Measurements from ENCODE around the gene DIDO1.
"Not testable (repeated sequence)": the region's sequence is repeated elsewhere in the genome, so short reads cannot be mapped to it uniquely, and the experiment has no call there.

The DIDO1 gene

DNA sequence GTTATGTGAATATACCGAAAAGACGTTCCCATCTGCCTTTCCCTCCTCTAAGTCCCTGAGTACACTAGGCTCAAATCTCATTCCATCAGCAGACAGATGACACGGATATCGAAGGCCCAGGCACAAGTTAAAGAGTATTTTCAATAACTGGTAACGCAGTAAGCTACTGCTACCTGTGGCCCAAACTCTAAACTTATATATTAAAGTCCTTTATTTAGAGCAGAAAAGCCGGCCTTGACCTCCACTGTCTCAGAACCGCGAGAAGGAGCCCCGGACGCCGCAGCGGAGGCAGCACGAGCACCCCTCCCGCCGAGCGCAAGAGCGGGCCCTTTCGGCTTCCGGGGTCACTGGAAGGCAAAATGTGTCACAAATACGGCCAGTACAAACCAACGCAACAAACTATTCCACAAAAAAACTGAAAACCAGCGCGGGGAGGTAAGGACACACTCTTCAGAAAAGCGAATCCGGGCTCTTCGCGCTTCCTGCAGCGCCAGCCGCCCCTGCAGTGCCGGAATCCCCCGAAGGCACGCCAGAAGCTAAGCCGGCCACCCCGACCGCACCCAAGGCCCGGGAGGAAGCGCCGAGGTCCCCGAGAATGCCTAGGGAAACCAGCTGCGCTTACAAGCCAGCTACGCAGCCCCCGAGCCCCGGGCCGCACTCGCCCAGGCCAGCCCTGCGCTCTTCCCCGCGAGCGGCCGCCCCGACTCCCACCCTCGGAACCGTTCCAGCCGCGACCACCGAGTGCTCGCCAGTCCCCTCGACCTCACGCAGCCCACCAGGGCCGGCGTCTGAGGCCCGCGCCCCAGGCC lies 681 bp downstream of the DIDO1 start:
- no peak for DNase-seq

DNA sequence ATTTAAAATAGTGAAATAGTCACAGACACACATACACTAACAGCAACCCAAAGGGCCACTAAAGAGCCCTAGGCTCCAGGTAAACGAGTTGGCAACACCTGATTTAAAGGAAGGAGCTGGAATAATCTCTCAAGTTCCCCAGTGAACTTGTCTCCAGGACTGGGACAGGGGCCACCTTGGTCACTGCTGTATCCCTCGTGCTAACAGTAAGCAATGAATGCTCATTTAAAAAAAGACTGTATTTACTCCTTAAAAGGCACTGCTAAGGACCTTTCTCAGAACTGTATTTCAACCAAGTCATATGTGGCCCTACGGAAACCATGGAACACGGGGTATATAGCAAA lies 1.3 kb downstream of the DIDO1 start:
- DNase-seq = no peak

DNA sequence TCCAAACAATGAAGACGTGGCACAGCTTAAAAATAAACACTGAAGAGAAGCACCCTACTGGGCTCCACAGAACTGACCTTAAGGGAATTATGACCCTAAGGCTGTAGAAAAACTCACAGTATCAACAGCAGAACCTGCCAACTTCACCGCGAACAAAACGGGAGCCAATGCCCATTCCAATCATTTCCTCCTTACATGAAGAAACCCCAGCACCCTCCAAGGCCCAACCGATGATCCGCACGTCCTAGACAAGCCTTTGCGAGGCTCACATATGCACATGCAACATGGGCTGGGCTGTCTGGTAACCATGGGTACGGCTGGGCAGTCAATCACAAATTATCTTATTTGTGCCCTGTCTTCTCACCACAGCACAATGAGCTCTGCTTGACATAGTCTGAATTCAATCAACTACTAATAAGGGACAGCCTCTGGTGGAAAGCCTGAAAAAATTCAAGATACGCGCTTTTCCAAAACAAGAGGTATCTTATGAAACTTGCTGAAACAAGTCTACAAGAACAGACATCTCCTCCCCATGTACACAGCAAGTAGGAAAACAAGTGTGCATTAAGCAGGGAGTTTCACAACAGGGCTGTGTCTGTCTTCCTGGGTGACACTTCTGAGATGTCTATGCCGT lies 1.7 kb downstream of the DIDO1 start:
- no peak for DNase-seq

DNA sequence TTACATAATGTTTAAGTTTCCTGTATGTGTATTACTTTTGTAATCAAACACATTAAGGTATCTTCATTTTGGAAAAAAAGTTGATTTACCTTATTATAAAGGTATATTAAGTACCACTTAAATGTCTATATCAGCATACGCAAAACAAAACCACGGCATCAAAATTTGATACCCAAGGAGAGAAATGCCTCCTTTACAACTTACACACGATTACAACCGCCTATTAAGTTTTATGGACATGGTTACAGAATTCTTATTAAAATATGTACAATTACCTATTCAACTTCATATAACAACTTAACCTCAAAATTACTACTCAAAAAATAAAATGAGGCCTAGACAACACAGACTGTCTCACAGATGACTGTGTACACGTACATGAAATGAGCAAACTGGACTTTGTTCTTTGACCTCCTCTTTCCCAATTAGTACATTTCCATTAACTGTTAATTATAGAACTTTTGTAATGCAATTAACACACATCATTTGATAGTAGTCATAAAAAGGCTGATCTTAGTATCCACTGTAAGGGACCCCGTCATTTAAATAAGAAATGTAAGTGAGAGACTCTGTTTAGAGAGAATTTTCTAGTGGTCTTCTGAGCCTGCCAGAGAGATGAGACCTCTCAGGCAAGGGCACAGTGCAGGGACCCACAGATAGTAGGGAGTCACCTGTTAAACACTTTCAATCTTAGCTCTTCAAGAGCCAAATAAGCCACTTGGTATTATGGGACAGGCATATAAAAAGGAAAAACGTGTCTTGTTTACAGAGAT lies 2.5 kb downstream of the DIDO1 start:
- DNase-seq = no peak

DNA sequence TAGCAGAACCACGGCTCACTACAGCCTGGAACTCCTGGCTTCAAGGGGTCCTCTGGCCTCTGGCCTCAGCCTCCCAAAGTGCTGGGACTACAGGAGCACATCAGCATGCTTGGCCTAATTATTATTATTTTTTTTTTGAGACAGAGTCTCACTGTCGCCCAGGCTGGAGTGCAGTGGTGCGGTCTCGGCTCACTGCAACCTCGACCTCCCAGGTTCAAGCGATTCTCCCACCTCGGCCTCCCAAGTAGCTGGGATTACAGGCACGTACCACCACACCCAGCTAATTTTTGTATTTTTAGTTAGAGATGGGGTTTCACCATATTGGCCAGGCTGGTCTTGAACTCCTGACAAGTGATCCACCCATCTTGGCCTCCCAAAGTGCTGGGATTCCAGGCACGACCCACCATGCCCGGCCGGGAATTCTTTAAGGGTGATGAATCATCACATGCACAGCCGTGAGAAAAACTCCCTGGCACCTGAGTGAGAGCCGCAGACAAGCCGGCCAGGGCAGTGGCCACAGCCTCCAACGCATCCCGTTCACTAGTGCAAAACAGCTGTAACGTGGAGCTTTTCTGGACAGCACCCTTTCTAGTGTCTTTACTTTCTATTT lies 3.1 kb downstream of the DIDO1 start:
- not testable (repeated sequence) for DNase-seq

DNA sequence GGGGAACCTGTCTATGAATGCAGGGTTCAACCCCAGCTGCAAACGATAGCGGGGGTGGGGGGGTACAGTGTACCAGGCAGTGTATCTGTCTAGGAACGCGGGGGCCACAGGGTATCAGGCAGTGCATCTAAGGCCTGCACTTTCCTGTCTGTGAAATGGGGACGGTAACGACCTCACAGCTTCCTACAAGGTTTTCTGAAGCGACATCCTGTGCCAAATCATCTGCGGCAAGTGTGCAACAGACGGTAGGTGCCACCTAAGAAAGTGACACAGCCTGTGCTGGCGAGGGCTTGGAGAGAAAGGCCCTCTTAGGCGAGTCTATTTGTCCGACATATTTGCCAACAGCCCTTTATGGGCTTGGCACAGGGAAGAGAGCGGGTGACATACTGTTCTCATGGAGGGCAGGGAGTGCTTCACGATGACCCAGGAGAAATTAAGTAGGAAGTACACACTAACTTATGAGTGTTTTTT lies 3.8 kb downstream of the DIDO1 start:
- DNase-seq = no peak

DNA sequence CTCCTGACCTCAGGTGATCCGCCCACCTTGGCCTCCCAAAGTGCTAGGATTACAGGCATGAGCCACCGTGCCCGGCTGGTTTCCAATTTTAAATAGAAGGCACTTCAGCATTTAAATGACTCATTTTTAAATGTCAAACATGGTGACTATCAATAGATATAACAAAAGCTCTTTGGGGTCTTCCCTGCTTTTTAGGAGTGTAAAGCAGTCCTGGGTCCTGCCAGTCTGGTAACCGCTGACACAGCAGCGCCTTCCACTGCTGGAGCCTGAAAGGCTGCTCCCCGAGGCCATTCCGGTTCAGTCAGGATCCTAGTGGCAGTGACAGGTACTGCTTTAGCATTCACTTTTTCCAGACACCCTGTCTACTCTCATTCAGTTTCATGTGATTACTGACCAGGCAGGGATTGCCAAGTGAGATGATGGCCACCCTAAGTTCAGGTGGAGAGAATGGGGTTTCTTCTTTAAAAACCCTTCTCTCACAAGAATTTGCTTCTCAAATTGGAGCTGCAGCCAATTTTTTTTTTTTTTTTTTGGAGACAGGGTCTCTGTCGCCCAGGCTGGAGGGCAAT lies 5.1 kb downstream of the DIDO1 start:
- no peak for DNase-seq

DNA sequence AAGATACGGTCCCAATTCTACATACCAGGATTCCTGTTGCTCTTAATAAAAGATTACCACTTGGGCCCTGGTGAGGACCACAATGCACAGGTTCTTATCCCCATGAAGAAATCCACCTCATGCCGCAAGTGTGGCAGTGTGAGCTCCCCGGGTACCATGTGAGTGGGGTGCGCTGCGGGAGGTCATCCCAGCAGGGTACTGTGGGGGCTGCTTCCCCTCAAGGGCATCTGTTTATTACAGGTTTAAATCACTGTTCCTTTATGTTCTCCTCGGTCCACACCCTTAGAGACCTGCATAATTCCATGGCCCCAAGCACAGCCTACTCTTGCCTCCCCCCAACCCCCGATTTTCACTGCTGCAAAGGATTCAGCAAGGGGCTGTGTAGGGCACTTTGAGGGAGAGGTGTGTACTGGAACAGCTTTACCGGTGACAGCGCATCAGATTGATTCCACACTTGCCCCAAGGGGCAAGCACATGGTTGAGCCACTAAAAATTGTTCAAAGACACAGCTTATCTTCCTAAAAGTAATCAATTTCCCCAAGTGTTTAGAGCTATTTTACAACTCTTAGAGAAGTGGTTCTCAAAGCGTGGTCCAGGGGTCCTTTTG lies 6.2 kb downstream of the DIDO1 start:
- no peak for DNase-seq

DNA sequence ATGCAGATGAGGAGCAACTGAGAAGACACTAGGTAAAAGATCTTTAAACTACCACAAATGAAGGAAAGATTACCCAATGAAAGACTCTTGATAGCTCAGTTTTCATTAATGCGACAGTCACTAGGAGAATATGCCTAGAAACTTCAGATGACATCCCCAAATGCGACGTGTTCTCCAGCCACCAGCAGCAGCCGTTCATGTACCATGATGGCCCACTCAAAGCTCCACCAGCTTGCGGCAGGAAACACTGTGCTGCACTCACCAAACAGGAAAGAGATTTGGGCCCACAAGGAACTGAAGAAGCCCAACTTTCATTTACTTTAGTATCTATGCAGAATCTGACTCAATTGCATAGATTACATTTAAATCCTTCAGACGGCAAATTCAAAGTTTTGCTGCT lies 7.5 kb downstream of the DIDO1 start:
- DNase-seq = no peak

DNA sequence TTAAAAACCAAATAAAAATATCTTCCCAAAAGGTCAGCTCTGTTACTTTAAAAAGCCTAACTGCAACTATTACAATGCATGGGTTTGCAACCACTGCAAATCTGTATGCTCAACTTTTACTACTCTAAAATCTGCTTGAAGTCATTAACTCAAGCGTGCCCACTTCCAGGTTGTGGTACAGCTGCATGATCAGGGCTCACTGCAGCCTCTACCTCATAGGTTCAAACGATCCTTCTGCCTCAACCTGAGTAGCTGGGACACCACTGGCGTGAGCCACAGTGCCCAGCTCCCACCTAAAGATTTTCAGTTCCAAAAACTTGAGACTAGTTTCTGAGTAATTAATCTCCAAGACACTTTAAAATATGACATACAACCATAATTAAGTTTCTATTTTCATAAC lies 8.2 kb downstream of the DIDO1 start:
- no peak for DNase-seq

DNA sequence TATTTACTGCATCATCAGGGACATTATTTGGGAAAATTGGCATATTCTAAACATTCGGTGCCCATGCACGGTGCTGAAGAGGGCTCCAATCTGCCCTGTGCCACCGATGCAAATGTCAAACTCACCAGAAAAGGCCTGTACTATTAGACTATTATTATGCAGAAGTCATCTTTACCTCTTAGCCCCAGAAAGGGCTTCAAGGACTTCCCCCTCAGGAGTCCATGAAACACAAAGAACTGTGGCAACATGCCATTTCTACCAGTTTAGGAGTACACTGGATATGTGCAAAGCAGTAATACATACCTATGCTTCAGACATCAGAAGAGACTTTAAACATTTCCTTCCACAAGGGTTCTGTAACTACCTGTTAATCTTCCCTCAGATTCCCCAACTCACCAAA lies 8.6 kb downstream of the DIDO1 start:
- no peak for DNase-seq

DNA sequence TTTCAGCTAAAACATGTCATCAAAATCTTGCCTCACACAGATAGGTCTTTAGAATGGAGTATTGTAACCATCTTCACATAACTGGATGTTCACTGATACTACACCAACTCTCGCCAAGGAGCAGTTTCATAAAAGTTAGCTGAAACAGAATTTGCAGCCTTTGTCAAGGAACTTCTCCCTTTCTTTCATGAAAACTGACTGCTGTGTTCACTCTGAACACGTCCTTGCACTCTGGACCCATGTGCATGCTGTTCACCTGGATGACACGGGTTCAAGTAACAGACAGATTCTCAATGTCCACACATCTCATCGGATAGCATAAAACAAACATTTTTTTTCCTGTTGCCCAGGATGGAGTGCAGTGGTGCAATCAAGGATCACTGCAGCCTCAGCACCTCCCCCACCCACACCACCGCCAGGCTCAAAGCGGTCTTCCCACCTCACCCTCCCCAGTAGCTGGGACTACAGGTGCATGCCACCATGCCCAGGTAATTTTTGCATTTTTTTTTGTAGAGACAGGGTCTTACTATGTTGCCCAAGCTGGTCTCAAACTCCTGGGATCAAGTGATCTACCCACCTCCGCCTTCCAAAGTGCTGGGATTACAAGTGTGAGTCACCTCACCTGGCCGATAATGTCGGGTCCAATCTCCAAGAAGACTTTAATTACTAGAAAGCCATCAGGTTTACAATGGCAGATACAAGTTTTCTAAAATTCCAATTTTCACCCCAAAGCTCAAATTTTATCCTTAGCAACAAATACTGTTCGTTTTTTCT lies 9.4 kb downstream of the DIDO1 start:
- DNase-seq = no peak

DNA sequence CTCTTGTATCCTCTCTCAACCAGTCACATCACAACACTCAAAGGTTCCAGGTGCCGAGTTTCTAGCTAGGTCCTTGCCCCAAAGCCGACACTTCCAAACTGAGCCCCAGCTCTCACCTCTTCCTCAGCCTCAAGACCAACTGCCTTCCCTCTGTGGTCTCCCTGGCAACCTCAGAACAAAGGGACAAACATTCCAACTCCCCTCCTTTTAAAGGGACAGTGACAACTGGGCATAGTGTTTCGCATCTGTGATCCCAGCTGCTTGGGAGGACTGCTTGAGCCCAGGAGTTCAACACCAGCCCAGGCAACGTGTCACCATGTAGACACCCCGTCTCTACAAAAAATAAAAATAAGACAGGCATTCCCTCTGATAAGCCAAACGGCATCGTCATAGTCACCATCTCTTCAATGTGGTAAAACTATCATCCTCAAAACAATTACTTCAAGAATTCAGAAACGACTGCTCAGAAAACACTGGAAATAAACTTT lies 11.3 kb downstream of the DIDO1 start:
- DNase-seq = peak; percentile 62

DNA sequence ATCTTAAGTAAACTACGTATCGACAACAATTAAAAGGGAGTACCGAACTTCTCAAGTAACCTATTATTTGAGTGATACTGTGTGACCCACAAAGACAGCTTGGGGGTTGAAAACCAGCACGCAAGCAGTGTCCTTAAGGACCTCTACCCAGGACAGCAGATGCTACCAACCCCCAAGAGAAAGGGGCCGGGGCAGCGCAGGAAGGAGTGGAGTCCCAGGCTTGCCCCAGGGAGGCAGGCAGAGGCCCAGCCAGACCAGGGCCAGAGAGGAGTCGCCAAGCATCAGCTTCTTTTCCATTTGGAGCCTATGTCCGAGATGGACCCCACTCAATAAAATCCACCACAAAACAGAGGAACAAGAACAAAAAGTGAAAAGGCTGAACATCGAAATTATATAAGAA lies 11.9 kb downstream of the DIDO1 start:
- no peak for DNase-seq

DNA sequence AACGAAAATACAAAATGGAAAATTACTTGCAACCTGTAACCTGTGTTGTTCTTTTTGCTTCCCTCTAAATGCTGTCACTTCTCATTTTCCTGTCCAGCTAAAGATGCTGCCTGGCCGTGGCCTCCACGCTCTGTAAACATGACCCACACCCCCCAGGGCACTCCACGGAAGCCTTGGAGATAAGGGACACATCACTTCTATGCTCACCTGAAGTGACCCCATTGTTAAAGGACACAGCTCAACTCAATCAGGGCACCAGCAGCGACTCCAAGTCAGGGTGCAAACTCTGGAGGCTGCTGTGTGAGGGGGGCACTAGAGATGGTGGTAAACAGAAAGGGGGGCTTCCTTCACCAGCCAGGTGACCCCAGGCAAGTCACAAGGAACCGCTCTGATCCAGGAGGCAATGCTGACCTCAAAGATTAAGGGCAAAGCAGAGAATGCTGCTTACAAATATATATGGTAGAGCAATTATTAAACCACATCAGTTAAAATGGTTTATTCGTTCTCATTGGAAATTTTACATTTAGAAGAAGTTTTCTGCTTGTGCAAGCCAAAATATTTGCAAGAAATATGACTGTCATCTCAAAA lies 13.2 kb downstream of the DIDO1 start:
- DNase-seq = no peak

DNA sequence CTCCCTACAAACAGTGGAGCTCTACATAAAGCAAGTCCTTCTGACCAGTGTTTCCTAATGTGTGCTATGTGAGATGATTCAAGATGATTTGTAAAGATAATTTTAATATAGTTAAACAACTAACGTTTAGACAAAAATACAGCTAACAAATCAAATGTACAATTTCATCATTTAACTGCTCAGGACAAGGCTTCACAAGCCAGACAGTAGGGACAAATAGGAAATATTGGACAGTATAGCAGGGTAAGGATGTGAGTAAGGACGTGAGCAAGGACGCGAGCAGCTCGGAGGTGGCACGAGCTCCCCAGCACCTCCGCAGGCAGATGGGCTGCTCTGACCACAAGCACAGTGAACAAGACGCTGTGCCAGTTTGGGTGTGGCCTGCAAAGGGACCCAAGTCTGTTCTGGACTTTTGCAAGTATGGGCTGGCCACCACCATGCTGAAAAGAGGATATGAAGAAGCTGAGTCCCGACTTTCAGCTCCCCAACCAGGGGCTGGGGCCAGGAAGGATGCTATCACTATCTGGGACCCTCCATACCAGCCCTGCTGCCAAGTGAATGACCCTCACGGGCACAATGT lies 14.5 kb downstream of the DIDO1 start:
- DNase-seq = no peak

DNA sequence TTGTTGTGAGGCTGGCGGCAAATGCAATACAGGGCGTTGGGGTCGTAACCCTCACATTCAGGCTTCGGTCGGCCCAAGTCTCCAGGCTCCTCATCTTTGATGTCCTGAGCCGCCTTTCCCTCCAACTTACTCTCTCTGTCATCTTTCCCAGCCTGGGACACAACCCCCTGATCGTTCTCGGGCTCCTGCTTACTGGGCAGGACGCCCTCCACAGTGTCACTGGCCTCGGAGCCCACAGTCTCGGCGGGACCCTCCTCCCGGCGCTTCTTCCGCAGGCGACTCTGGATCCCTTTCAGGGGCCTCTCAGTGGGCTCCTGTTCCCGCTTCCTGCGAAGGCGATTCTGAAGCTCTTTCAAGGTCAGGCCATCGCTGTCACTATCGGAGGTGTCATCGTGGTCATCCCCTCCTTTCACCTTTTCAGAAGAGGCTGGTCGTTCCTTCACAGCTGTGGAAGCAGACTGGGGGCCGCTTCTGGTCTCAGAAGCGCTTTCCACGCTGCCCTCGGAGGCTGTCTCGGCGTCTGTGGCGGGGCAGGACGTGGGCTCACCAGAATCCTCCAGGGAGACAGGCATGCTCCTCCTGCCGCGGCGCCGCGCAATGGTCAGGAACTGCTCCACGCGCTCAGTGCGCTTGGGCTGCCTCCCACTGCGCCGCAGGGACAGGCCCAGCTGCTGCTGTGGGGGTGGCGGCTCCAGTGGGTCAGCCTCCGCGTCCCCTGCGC lies 15.4 kb downstream of the DIDO1 start:
- no peak for DNase-seq

DNA sequence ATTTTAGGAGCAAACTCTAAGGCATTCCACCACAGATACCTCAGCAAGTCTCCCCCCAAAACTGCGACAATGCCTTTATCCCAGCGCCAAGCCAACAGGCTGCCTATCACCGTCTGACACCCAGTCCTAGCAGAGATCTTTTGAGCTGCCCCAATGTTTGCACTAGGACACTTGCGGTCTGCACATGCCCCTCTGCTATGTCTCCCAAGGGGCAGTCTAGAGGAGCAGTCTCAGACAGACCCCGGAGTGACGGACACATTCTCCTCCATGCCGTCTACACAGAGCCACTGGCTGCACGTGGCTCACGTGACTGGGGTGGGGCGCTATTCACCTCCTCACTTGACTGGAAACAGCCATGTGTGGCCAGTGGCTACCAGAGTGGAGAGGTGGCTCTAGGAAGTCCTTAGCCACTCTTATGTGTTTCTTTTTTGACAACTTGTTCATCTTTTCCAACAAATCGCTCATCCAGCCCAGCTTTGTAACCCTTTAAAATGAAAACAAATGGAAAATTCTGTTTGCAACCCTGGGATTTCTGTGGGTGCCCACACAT lies 16.0 kb downstream of the DIDO1 start:
- no peak for DNase-seq

DNA sequence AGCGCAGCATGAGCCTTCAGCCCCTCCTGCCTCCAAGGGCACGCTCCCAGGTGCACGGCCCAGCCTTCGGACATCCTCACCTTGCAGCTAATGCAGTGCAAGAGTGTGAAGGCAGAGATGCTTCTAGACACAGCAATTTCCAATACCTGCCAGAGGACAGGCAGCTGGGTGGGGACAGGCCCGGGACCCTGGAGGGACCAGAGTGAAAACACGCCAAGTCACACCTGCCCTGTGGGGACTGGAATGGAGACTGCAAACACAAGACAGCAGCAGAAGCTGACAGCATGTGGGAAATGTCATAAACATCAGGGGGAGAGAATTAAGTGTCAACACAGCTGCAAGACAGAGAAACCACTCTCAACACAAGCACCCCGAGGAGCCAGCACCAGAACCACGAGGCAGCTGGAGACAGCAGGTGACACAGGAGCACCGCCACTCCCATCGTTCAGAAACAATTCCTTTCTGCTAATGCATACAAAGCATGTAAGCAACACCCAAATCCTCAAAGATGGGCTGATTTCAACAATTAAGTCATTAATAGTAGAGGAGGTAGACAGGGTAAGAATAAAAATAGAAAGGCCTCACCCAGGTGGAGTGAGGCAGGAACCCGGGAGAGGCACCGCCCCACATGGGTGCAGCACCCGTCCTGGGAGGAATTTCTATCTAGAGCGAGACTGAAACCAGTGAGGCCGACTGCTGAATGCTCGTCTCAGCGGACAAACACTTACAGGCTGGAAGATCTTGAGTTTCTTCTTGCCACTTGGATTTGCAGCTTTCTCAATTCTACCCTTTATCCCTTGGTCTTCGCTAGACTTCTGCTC lies 17.1 kb downstream of the DIDO1 start:
- DNase-seq = no peak
